Measurements from ENCODE around the gene PDZD2.

PDZD2 gene

DNA sequence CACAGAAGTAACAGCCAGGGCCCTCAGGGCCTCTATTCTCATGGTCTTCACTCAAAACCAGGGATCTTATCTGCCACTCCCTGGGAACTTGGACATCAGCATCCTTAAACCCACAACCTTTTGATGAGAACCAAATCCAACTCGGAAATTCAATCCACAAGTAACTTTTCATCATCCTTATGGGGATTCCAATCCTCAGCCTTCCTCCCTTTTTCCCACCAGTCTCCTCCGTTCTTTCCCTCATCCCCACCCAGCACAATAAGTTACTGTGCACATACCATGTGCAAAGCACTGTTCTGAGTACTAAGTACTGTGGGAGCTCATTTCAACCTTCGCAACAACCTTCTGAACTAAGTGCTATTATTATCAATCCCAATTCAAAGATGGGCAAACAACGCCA, 518.1 kb downstream of the PDZD2 start:
- DNase-seq = no peak

DNA sequence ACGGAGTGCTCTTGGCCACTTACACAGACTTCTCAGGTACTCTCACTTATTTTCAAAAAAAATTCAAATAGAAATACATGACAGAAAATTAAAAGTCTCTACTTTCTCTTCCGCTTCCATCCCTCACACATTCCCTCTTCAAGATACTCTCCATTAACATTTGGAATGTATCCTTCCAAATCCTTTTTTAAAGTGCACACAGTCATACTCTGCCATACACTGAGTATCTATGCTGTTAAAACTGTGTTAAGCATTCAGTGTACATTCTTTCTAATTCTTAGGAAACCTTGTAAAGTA, 519.7 kb downstream of the PDZD2 start:
- no peak for DNase-seq

DNA sequence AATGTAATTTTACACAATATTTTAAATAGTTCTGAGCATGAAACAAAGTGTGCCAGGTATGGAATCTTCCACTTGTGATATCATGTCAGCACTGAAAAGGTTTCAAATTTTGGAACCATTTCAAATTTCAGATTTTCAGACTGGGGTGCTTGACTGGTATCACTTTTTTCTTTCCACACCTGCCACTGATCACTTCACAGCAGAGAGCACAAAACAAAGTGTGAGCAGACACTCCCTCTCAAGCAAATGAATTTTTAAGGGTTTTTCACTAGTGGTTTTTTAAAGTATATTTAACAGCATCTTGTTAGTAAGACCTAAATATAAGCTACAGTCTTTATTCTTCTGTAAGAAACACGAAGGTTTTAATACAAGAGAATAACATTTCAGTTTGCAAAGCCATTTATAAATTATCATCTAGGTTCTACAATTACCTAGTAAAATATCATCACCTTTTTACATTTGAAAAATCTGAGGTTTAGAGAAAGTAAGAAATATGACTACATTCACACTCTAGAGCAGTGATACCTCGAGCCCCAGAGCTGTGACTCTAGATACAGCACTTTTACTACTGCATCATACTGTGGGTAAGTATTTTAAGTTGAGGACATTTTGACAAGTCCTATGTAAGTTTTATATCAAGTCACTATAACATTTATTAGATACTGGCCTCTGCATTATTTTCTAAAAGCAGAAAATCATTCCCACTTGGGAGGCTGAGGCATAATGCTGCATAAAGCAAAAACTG, 520.6 kb downstream of the PDZD2 start:
- no peak for DNase-seq

DNA sequence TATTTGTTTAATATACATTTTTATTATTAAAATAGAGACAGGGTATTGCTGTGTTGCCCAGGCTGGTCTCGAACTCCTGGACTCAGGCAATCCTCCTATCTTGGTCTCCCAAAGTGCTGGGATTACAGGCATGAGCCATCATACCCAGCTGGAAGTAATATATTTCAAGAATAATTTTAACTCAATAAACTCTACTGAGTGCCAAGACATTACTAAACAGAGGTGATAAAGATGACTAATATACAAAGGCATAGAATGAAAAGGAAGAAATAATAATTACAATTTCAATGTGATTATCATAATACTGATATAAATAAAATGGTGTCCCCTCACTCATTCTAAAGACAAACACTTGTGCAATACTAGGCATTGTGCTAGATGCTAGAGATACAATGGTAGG, 521.3 kb downstream of the PDZD2 start:
- no peak for DNase-seq
